Activated T-helper 1 cell treated with anti-CD3 and anti-CD28 coated beads, Interleukin-2, amount 50 U/mL, for 16 hours (primary cell): ENCODE data around the gene ALPG.
"Not testable (repeated sequence)": the region's sequence is repeated elsewhere in the genome, so short reads cannot be mapped to it uniquely, and the experiment has no call there.

Source experiments
- DNase-seq, 2 donors: peaks; one replicate each; pipeline ENCODE4 v3.0.0-alpha.2; 2020; ENCODE audit warnings: low read depth in 1 of 2, low spot score in 1 of 2

The ALPG gene

DNA sequence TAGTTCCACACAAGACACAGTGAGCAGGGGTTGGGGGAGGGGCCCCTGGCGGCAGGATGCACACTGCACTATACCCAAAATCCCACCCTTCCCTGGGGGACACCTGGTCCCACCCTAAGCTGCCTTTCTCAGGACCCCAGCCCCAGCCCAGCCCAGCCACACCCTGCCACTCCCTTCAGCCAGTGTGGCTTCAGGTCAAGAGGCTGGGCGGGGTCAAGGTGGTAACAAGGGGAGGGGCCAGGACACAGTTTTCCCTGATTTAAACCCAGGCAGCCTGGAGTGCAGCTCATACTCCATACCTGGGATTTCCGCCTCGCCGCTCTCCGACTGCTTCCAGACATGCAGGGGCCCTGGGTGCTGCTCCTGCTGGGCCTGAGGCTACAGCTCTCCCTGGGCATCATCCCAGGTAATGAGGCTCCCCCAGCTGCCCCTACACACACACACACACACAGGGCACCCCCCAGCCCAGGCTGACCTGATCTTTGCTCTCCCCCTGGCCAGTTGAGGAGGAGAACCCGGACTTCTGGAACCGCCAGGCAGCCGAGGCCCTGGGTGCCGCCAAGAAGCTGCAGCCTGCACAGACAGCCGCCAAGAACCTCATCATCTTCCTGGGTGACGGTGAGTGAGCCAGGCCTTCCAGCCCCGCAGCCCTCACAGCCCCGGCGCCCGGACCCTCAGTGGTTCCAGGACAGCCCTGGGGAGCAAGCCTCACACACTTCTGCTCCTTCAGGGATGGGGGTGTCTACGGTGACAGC is at the start of gene ALPG:
Gene ALPG (plus strand): TSS at position 289 of the 755 bp plus-strand sequence. CDS start 51 bp downstream, at position 340.
- DNase-seq = no peak

DNA sequence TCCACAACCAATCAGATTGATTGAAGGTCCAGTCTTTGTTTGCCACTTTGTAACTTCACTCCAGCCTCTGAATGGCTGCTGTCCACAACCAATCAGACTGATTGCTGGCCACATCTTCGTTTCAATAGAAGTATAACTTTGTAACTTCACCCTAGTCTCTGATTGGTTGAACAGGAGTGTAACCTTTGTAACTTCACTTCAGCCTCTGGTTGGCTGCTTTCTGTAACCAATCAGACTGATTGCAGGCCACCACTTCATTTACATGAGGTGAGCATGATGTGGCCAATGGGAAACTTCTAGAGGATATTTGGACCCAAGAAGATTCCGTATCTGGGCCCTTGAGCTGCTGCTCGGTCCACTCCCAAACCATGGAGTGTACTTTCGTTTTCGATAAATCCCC is 45.0 kb upstream of the ALPG start:
- no peak for DNase-seq

DNA sequence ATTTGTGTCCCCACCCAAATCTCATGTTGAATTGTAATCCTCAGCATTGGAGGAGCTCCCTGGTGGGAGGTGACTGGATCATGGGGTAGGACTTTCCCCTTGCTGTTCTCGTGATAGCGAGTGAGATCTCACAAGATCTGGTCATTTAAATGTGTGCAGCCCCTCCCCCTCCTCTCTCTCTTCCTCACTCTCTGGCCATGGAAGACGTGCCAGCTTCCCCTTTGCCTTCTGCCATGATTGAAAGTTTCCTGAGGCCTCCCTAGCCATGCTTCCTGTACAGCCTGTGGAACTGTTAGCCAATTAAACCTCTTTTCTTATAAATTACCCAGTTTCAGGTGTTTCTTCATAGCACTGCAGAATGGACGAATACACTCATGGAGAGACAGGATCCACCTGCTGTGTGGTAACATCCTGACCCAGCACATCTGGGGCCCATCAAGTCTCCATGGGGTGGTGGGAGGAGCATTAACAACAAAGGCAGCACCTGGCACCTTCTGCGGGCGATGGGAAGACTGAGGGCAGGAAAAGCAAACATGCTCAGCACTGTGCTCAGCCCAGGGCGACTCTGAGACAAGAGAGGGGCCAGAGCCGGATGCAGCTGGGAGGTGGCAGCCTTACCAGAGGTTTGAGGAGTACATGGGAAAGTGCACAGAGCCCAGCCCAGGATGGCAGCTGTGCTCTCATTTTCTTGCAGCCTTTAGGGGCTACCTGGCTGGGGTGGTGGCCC is 44.3 kb upstream of the ALPG start:
- no peak for DNase-seq

DNA sequence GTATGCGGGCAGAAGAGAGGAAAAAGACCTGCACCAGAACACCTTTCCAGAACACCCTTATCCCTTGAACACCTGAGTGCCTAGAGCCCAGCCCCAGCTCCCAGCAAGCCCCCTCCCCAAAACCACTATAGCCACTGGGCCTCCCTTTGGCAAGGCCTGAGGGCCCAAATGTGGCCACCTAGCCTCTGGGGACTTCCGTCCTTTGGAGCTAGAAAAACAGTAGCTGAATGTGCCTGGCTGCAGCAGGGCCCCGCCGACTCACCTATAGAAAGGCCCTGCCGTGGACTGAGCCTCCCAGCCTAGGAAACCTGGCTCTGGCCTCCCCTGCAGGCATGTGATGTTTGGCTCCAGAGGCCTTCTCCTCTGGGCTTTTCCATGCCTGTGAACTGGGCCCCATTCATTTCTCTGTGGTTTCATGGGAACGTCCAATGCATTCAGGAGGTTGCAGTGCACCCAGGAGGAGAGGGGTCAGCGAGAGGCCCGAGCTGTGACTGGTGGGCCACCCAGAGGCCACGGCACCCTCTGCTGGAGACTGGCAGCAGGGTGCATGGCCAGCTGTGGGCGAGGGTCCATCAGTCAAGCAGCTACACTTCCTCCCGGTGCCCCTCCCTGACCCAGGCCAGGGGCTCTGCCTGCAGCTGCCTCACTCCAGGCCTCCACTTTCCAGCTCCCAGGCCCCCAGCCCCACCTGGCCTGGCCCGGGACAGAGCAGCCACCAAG is 43.4 kb upstream of the ALPG start:
- DNase-seq = not testable (repeated sequence)

DNA sequence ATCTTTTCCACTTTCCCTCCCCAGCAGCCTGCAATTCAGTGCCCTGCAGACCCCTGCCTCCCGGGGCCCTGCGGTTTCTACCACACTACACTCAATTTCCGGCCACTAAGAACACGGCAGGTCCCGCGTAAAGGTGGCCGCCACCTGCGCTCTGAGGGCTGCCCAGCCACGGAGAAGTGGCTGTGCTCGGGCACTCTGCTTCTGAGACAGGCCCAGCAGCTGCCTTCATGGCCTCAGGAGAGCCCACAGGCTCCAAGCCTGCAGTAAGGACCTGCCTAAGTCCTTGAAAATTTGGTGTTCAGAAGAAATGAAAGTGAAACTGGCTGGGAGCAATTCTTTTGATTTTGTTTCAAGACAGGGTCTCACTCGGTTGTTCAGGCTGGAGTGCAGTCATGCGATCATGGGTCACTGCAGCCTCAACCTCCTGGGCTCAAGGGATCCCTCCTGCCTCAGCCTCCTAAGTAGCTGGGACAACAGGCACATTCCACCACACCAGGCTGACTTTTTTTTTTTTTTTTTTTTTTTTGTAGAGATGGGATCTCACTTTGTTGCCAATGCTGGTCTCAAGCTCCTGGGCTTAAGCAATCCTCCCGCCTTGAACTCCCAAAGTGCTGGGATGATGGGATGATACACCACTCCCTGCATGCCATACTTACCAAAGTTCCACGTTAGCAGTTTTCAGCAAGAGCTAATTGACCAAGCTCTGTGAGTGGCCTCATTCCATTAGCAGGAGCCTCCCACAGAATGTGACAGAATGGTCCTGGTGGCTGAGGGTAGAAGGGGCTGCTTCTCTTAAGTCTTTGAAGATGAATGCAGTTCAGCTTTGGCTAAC is 42.6 kb upstream of the ALPG start:
- DNase-seq = no peak

DNA sequence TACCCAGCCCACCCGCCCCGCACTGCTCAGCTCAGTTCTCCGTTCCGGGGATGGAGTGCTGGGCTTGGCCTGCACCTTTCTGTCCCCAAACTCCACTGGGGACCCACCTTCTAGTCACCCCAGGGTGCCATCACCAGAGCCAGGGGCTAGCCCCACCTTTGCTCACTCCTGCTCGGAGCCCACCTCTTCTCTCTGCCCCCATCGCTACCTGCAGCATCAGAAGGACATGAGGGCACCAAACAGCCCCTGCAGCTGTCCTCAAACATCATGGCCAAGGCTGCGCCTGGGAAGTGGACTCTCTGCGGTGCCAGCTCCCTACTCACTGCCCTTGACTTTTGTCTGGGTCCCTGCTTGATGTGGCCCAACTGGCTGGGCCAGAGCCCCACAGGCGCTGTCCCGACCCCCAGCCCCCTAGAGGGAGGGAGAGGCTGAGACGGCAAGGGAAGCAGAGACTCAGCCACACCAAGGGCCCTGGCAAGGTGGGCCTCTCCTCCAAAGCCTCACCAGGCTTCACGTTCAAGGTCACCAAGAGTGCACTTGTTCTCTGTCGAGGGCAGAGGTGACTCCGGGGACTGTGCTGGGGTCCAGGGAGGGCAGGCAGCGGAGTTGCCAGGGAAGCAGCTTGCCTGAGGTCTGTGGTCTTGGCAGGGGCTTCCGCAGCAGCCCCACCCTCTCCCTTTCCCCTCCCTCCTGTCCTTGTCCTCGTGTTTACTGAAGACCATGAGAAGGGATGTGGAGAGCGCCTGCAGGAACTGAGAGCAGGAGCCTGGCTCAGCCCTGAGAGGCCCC is 41.6 kb upstream of the ALPG start:
- not testable (repeated sequence) for DNase-seq

DNA sequence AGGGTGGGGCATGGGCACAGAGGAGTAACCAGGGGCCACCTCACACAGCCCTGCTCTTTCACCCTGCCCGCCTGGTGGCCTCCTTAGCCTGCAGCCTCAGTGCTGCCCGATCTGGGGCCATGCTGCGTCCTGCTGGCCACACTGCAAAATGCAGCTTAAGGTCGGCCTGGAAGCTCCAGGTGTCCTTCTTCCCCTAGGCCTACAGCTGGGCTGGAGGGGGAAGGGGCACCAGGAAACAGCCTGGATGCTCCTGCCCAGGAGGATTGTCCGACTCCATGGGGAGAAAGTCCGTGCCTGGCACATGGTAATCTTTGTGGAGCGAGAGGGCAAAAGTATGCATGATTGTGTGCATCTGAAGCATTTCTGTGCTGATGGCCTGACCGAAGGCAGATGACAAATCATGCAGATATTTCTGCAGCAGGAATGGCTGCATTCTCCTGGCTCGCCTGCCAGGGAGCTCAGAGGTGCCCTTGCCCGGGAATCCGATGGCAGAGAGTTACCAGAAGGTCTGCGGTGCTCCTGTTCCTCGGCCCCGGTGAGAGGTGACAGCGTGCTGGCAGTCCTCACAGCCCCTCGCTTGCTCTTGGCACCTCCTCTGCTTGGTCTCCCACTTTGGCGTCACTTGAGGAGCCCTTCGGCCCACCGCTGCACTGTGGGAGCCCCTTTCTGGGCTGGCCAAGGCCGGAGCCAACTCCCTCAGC is 40.9 kb upstream of the ALPG start:
- DNase-seq = no peak

DNA sequence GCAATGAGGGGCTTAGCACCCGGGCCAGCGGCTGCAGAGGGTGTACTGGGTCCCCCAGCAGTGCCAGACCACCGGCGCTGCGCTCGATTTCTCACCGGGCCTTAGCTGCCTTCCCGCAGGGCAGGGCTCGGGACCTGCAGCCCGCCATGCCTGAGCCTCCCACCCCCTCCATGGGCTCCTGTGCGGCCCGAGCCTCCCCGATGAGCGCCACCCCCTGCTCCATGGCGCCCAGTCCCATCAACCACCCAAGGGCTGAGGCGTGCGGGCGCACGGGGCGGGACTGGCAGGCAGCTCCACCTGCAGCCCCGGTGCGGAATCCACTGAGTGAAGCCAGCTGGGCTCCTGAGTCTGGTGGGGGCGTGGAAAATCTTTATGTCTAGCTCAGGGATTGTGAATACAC is 40.2 kb upstream of the ALPG start:
- not testable (repeated sequence) for DNase-seq

DNA sequence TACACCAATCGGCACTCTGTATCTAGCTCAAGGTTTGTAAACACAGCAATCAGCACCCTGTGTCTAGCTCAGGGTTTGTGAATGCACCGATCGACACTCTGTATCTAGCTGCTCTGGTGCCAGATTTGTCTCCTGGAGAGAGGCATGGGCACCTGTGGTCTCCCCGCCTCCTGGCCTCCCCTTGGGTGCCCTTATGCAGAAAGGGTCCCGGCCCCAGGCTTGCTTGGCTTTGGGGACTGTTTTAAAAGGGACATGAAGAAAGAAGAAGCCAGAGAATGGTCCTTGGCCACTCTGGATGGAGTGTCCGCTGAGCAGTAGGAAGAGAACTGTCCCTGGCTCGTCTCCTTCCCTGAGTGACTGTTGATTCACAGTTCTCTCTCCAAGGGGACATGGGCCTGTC is 39.6 kb upstream of the ALPG start:
- DNase-seq = no peak

DNA sequence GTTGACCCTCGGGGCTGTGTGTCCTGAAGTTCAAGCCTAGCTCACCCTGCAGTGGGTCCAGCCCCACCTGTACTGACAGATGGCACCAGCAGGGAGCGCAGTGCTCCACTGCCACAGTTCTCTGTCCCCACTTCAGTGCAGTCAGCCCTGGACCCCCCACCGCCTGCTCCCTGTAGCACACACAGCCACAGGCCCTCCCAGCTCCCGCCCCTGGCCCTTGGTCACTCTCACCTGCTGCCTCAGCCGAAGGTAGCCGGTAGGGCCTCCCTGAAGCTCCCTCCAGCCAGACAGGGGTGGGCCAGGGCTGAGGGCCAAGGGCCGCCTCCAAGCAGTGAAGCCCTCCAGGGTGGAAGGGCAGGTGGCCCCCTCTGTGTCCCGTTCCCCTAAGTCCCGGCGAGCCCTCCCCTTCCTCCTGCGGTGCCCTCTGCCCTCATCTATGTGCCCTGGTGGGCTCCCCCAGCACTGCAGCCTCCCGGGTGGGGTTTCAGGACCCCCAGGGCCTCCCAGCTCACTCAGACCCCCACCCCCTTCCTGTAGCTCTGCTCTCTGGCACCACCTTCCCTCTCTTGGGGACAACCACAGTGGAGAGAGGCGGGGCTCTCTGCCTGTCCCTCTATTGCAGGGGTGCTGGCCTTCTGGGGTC is 38.9 kb upstream of the ALPG start:
- no peak for DNase-seq

DNA sequence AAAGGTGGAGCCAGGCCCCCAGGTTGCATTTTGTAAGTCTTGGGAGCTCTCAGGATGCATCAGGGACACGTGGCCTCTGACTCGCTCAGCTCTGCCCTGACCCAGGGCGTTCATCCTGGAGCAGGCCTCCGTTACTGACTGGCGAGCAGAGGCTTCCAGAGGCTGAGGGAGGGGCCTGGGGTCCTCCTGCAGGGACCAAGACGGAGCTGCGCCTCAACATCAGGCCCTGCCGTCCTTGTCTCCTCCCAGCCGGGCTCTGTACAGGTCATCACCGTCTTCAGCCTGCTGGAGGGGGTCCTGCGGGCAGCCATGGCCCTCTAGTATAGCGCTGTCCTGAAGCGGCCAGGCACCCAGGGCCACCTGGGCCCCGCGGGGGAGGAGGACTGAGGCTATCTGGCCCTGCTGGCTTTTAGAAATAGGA is 38.3 kb upstream of the ALPG start:
- no peak for DNase-seq

DNA sequence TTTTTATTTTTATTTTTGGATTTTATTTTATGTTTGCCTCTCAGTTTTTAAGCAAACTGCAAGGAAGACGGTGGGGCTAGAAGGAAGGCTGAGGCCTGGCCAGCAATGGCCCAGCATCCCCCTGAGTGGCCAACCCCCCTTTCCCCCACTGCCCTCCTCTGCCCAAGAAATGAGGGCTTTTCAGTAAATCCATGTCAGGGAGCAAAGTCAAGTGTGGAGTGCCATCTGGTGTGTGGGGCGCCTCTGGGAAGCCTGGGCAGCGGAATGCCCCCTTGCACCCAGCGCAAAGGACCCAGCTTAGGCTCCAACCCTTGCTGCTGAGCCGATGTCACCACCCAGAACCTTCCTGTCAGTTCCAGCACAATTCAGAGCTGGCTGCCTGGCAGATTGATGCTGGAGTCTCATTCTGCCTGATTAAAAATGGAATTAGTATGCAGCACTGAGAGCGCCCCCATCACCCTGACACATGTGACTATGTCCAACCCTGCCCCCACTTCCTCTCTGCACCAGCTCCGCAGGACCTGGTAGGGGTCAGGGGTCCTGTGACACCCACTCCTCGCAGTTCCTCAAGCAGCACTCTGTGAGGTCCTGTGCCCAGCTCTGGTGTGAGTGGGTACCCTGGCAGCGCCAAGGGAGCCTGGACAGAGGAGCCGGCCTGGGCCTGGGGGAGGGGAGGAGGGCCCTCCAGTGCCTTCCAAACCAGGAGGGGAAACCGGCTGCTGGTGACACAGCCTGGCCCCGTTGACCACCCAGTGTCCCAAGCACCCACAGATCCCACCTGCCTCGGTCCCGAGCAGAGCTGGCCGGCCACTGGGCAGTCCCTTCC is 37.3 kb upstream of the ALPG start:
- no peak for DNase-seq

DNA sequence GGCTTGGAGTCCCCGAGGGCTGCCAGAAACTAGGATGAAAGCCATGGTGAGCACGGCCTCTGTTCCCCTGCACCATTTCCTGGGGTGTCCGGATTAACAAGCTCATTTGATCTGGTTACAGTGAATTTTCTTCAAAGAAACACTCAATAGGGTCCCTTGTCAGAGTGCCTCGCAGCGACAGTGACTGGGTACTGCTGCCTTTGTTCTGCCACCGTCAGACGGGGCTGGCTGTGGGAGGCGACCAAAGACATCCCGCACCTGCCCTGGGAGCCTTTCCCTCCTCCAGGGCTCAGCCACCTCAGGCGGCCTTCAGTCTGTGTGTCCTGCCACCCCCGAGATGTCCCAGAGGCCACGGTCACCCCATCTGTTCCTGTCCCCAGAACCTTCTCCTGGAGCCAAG is 36.6 kb upstream of the ALPG start:
- not testable (repeated sequence) for DNase-seq

DNA sequence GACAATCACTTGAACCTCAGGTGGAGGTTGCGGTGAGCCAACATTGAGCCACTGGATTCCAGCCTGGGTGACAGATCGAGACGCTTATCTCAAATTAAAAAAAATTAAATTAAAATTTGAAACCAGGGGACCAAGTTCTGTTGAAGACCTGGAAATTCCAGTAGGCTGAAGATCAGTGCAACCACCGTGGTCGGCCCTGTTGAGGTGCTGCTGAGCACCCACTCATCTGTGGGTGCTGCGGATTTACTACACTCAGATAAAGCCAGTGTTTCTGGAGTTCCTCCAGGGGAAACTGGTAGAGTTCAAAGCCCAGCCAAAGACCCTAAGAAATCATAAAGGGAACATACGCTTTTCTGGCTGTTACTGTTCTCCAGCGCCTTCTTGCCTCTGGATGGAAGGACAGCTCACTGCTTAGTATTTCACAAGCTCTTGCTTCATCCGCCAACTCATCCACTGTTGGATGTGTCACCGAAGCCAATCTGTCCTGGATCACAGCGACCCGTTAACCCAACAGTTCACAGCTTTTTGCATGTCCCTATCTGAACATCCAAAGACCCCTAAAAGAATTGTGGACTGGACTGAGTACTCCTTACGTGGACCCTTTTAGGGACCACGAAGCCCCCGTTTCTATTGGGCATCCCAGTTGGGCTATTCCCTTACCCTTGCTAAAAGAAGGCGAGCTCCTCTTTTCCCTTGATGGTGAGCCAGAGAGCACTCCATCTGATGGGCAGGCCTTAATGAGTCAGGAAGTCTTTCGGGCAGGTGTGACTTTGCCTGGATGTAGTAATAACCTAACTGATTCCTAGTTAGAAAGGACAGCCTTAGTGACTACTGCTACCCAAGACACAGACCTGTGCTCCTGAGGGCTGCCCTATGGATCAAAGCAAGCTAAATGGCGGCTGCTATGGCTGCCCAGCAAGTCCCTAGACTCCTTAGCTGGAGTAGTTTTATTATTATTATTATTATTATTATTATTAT is 34.1 kb upstream of the ALPG start:
- DNase-seq = no peak

DNA sequence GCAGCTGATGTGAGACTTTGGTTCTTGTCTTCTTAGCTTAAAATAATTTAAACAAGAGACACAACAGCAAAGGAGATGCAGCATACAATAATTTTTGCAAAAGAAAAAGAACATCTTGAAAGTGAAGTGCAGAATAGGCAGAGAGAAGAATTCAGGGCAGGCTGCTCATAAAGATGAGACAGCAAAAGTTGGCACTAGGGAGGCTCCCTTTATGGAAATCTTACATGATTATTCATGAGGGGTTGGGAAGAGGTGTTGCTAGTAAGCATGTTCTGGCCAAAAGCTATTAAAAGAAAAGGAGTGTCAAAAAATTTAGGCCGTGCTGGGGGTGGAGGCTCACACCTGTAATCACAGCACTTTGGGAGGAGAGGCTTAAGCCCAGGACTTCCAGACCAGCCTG is 32.3 kb upstream of the ALPG start:
- DNase-seq = no peak

DNA sequence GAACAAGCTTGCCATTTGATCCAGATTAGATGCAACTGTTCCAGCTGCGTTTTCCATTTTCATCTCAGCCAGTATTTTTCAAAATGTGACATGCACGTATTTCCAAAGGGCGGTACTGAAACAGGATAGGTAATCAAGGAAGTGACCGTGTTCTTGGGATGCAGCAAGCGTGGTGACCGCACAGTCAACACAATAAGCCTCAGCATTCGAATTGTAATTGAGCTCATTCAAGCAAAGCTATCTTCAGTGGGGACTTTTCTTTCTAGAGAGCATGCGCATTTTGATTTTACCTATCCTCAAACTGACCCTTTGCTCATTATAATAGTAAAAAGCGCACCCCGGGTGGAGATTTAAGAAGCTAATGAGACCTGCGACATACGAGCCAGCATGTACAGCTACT is 31.5 kb upstream of the ALPG start:
- no peak for DNase-seq

DNA sequence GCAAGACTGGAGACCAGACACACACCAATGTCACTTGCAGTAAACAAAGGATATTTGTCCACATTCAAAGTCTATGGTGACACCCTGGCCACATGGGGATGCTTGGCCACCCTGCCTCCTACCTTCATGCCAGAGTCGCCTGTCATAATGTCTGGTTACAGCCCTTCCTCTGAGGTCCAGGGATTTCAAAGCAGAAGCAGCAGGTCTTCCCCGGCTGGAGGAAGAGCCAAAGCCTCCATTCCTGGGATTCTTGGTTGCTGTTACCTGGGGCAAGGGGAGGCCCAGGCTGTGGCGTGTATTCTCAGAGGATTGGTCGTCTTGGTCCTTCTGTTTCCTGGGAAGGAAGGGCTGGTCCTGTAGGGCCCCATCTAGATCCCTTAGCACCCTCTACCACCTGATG is 30.4 kb upstream of the ALPG start:
- no peak for DNase-seq
